GM06990 (cell line): ENCODE measurements around the gene CDK17.

ENCODE experiments used
- DNase-seq: peaks from one replicate; pipeline ENCODE4 v3.0.0-alpha.2; 2011; ENCODE audit not compliant: insufficient read length; ENCODE audit errors: extremely low read depth
- H3K27me3 ChIP-seq: replicated peaks from 2 replicates; pipeline ENCODE4 v1.6.0; 2011; ENCODE audit warnings: low read length; ENCODE audit not compliant: control insufficient read depth, insufficient read depth
- H3K36me3 ChIP-seq: 2 replicates; pipeline ENCODE4 v1.5.1; 2011; ENCODE audit warnings: low read length; ENCODE audit not compliant: control insufficient read depth, insufficient read depth
- H3K4me3 ChIP-seq: replicated peaks from 2 replicates; pipeline ENCODE4 v1.5.1; 2011; ENCODE audit warnings: low read depth, mild to moderate bottlenecking, control low read depth, low read length
- CTCF ChIP-seq: IDR thresholded peaks from 2 replicates; pipeline ENCODE4 v1.5.1; 2011; ENCODE audit warnings: low read length, control low read depth, mild to moderate bottlenecking, inconsistent platforms; ENCODE audit not compliant: insufficient read depth, poor library complexity, severe bottlenecking

Gene CDK17

GRCh38 chr12:96368687-96369086 is 31.6 kb downstream of the CDK17 start:
- no peaks in the 10 kb centered on the region for H3K27me3 ChIP-seq
- H3K4me3 ChIP-seq = no peak overlapping the region
- DNase-seq = no peak
- no peaks in the 10 kb centered on the region for H3K36me3 ChIP-seq
- no peak for TF ChIP-seq CTCF

- TF ChIP-seq CTCF = no peak
These were observed 32.0 kb downstream of the CDK17 start for GRCh38 chr12:96368233-96368632.

GRCh38 chr12:96366381-96366654 is 33.9 kb downstream of the CDK17 start:
- H3K4me3 ChIP-seq = no peak overlapping the region
- H3K27me3 ChIP-seq = no peaks in the 10 kb centered on the region
- TF ChIP-seq CTCF = no peak
- DNase-seq = no peak
- no peaks in the 10 kb centered on the region for H3K36me3 ChIP-seq

More at GRCh38 chr12:96368233-96368632, 32.0 kb downstream of the CDK17 start:
- no peak for DNase-seq
- no peak overlapping the region for H3K4me3 ChIP-seq
- H3K36me3 ChIP-seq = no peaks in the 10 kb centered on the region
- H3K27me3 ChIP-seq = no peaks in the 10 kb centered on the region

GRCh38 chr12:96365604-96366380 is 34.4 kb downstream of the CDK17 start:
- H3K4me3 ChIP-seq = no peak overlapping the region
- TF ChIP-seq CTCF = no peak
- no peak for DNase-seq
- no peaks in the 10 kb centered on the region for H3K27me3 ChIP-seq
- H3K36me3 ChIP-seq = no peaks in the 10 kb centered on the region

- Histone ChIP-seq H3K4me3 (no peak overlapping the region), H3K27me3 (no peaks in the 10 kb centered on the region), H3K36me3 (no peaks in the 10 kb centered on the region)
- no peak for TF ChIP-seq CTCF
- no peak for DNase-seq
These were observed 36.0 kb downstream of the CDK17 start for GRCh38 chr12:96364092-96364700.
